ENCODE measurements around the gene OR10V1.

OR10V1 gene

GRCh38 chr11:59728154-59728553, 14.5 kb upstream of the OR10V1 start:
- Histone ChIP-seq H3K9me3 (ENCODE audit: insufficient read depth, low read depth, low read length) (no peaks in the 10 kb centered on the region), H4K20me1 (ENCODE audit: insufficient read depth, low read length, poor library complexity, severe bottlenecking) (no peaks in the 10 kb centered on the region), H3K27me3 (ENCODE audit: insufficient read depth, low read length, poor library complexity, severe bottlenecking) (no peaks in the 10 kb centered on the region), H2AFZ (ENCODE audit: low read length) (peak overlapping the region; percentile 93; the same call in 1 of the 2 replicates), H3K4me2 (ENCODE audit: low read depth, low read length, poor library complexity, severe bottlenecking) (no peak overlapping the region), H3F3A (ENCODE audit: low read depth) (no peaks in the 10 kb centered on the region), H3K9ac (ENCODE audit: low read depth, low read length, poor library complexity, severe bottlenecking) (no peak overlapping the region), H3K79me2 (ENCODE audit: insufficient read depth, low read length) (no peaks in the 10 kb centered on the region), H3K9me2 (replicated peaks; ENCODE audit: low read depth, low read length) (no peaks in the 10 kb centered on the region), H3K36me3 (ENCODE audit: insufficient read depth, low read length) (no peaks in the 10 kb centered on the region), H3K4me3 (ENCODE audit: low read length, poor library complexity, severe bottlenecking) (no peak overlapping the region), H3K4me1 (ENCODE audit: insufficient read depth, low read length, poor library complexity, severe bottlenecking) (peaks cover 11% of the 10 kb centered on the region)
- TF ChIP-seq CTCF (conservative IDR thresholded peaks at IDR 0.05; ENCODE audit: low read length): no peak
- TF ChIP-seq EZH2phosphoT487 (IDR thresholded peaks at IDR 0.05; ENCODE audit: borderline replicate concordance): no peak

DNA sequence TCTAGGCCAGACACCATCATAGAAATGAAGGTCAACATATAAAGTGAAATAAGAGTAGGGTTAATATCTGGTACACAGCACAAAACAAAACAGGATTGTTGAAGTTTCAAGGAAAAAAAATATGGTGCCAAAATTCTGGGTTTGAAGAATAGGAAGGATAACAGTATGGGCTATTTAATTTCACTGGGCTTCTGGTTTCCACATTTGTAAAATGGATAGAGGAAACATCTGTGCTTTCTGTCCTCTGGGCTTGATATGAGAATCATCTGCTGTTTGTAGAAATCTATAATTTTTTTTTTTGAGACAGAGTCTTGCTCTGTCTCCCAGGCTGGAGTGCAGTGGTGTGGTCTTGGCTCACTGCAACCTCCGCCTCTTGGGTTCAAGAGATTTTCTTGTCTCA, 13.8 kb upstream of the OR10V1 start:
- no peak overlapping the region for H2AFZ ChIP-seq (ENCODE audit: low read length)
- H4K20me1 ChIP-seq (ENCODE audit: insufficient read depth, low read length, poor library complexity, severe bottlenecking): no peaks in the 10 kb centered on the region
- H3K9me2 ChIP-seq (replicated peaks; ENCODE audit: low read depth, low read length): no peaks in the 10 kb centered on the region
- H3K79me2 ChIP-seq (ENCODE audit: insufficient read depth, low read length): no peaks in the 10 kb centered on the region
- no peaks in the 10 kb centered on the region for H3F3A ChIP-seq (ENCODE audit: low read depth)
- no peaks in the 10 kb centered on the region for H3K9me3 ChIP-seq (ENCODE audit: insufficient read depth, low read depth, low read length)
- no peak for TF ChIP-seq CTCF (conservative IDR thresholded peaks at IDR 0.05; ENCODE audit: low read length)
- no peak for TF ChIP-seq EZH2phosphoT487 (IDR thresholded peaks at IDR 0.05; ENCODE audit: borderline replicate concordance)
- no peak overlapping the region for H3K9ac ChIP-seq (ENCODE audit: low read depth, low read length, poor library complexity, severe bottlenecking)
- H3K4me2 ChIP-seq (ENCODE audit: low read depth, low read length, poor library complexity, severe bottlenecking): no peak overlapping the region
- H3K36me3 ChIP-seq (ENCODE audit: insufficient read depth, low read length): no peaks in the 10 kb centered on the region
- no peaks in the 10 kb centered on the region for H3K27me3 ChIP-seq (ENCODE audit: insufficient read depth, low read length, poor library complexity, severe bottlenecking)
- peaks cover 11% of the 10 kb centered on the region for H3K4me1 ChIP-seq (ENCODE audit: insufficient read depth, low read length, poor library complexity, severe bottlenecking)
- no peak overlapping the region for H3K4me3 ChIP-seq (ENCODE audit: low read length, poor library complexity, severe bottlenecking)

DNA sequence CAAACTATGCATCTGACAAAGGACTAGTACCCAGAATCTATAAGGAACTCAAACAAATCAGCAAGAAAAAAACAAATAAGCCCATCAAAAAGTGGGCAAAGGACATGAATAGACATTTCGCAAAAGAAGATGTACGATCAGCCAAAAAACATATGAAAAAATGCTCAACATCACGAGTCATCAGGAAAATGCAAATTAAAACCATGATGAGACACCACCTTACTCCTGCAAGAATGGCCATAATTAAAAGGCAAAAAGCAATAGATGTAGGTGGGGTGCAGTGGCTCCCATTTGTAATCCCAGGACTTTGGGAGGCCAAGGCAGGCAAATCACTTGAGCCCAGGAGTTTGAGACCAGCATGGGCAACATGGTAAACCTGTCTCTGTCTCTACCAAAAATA, 10.4 kb upstream of the OR10V1 start:
- Histone ChIP-seq H3K9me2 (replicated peaks; ENCODE audit: low read depth, low read length) (no peaks in the 10 kb centered on the region), H3K4me1 (ENCODE audit: insufficient read depth, low read length, poor library complexity, severe bottlenecking) (peaks cover 10% of the 10 kb centered on the region), H3K9ac (ENCODE audit: low read depth, low read length, poor library complexity, severe bottlenecking) (no peak overlapping the region), H3F3A (ENCODE audit: low read depth) (no peaks in the 10 kb centered on the region), H4K20me1 (ENCODE audit: insufficient read depth, low read length, poor library complexity, severe bottlenecking) (no peaks in the 10 kb centered on the region), H3K27me3 (ENCODE audit: insufficient read depth, low read length, poor library complexity, severe bottlenecking) (no peaks in the 10 kb centered on the region), H2AFZ (ENCODE audit: low read length) (no peak overlapping the region), H3K4me3 (ENCODE audit: low read length, poor library complexity, severe bottlenecking) (no peak overlapping the region), H3K79me2 (ENCODE audit: insufficient read depth, low read length) (no peaks in the 10 kb centered on the region), H3K36me3 (ENCODE audit: insufficient read depth, low read length) (no peaks in the 10 kb centered on the region), H3K9me3 (ENCODE audit: insufficient read depth, low read depth, low read length) (no peaks in the 10 kb centered on the region), H3K4me2 (ENCODE audit: low read depth, low read length, poor library complexity, severe bottlenecking) (no peak overlapping the region)
- TF ChIP-seq CTCF (conservative IDR thresholded peaks at IDR 0.05; ENCODE audit: low read length) (no peak), EZH2phosphoT487 (IDR thresholded peaks at IDR 0.05; ENCODE audit: borderline replicate concordance) (no peak)
